ENCODE measurements around the gene TULP3. TPM values are rescaled to one million over a fixed set of nuclear protein-coding genes. Genes with fewer than 3 reads are reported as not detected.

TULP3 gene
- total RNA-seq, 2 donors from 2014 or later, result 6.9 to 7.8 TPM

- H3K27ac ChIP-seq, result no peak overlapping the region
- no peaks in the 10 kb centered on the region for H3K27me3 ChIP-seq
- intact Hi-C loops (cut with DNase I), result no loop called here
- H3K36me3 ChIP-seq (replicated peaks in 1 of 2; ENCODE audit: insufficient read depth in 1 of 2, low read depth in 2 of 2), result peaks cover 0 to 8% of the 10 kb centered on the region in 2 donors
- H3K9me3 ChIP-seq, result no peaks in the 10 kb centered on the region
- WGBS, 2 donors, result 63 to 78% methylated on average over 8 to 10 of the region's 10 CpGs
- H3K4me1 ChIP-seq, result peaks cover 9% of the 10 kb centered on the region
- no peak overlapping the region for H3K4me3 ChIP-seq
- DNase-seq, result no peak
- no peak for ATAC-seq
- TF ChIP-seq POLR2A (IDR thresholded peaks at IDR 0.05) (no peak), CTCF (IDR thresholded peaks at IDR 0.05) (no peak)
Measured at GRCh38 chr12:2940564-2940963, 49.9 kb downstream of the TULP3 start.

GRCh38 chr12:2941524-2941923 lies 50.8 kb downstream of the TULP3 start:
- no peaks in the 10 kb centered on the region for H3K9me3 ChIP-seq
- H3K4me1 ChIP-seq, result peaks cover 9% of the 10 kb centered on the region
- DNase-seq, result no peak
- ATAC-seq, result no peak
- 70 to 76% methylated on average over 8 of the region's 8 CpGs for WGBS, 2 donors
- intact Hi-C loops (cut with DNase I), result no loop called here
- TF ChIP-seq POLR2A (IDR thresholded peaks at IDR 0.05), result no peak
- no peak overlapping the region for H3K27ac ChIP-seq
- no peak overlapping the region for H3K4me3 ChIP-seq
- H3K36me3 ChIP-seq (replicated peaks in 1 of 2; ENCODE audit: insufficient read depth in 1 of 2, low read depth in 2 of 2), result peaks cover 0 to 8% of the 10 kb centered on the region in 2 donors
- H3K27me3 ChIP-seq, result no peaks in the 10 kb centered on the region

- H3K27ac ChIP-seq, result peak overlapping the region; percentile 55 to 59 (median 58)
- DNase-seq (peak; percentile 79 to 88 (median 82)), ATAC-seq (peak; percentile 93)
- peaks cover 0 to 4% of the 10 kb centered on the region in 2 donors for H3K36me3 ChIP-seq (replicated peaks in 1 of 2; ENCODE audit: insufficient read depth in 1 of 2, low read depth in 2 of 2)
- H3K4me3 ChIP-seq, result no peak overlapping the region
- intact Hi-C loops (cut with DNase I), result no loop called here
- no peaks in the 10 kb centered on the region for H3K27me3 ChIP-seq
- H3K4me1 ChIP-seq, result peaks cover 9% of the 10 kb centered on the region
- no peaks in the 10 kb centered on the region for H3K9me3 ChIP-seq
- 12 to 15% methylated on average over 24 of the region's 24 CpGs for WGBS, 2 donors
- TF ChIP-seq POLR2A (IDR thresholded peaks at IDR 0.05) (peak in 1 of 3 donors; percentile 11), CTCF (IDR thresholded peaks at IDR 0.05) (peak; percentile 75 to 93 (median 84))
Measured at GRCh38 chr12:2944401-2945047, 53.8 kb downstream of the TULP3 start.

GRCh38 chr12:2949411-2949810 lies 58.7 kb downstream of the TULP3 start:
- intact Hi-C loops (cut with DNase I), result no loop called here
- Histone ChIP-seq H3K27me3 (no peaks in the 10 kb centered on the region), H3K9me3 (no peaks in the 10 kb centered on the region), H3K4me3 (no peak overlapping the region), H3K36me3 (replicated peaks in 1 of 2; ENCODE audit: insufficient read depth in 1 of 2, low read depth in 2 of 2) (no peaks in the 10 kb centered on the region), H3K27ac (no peak overlapping the region), H3K4me1 (peaks cover 4% of the 10 kb centered on the region)
- TF ChIP-seq POLR2A (IDR thresholded peaks at IDR 0.05), result no peak
- TF ChIP-seq CTCF (IDR thresholded peaks at IDR 0.05), result no peak
- whole genome bisulfite sequencing, 2 donors, result 85 to 88% methylated on average over 4 of the region's 4 CpGs
- DNase-seq (no peak), ATAC-seq (no peak)

- H3K27me3 ChIP-seq, result no peaks in the 10 kb centered on the region
- TF ChIP-seq CTCF (IDR thresholded peaks at IDR 0.05) (no peak), POLR2A (IDR thresholded peaks at IDR 0.05) (no peak)
- H3K4me1 ChIP-seq, result peaks cover 24% of the 10 kb centered on the region
- intact Hi-C loops (cut with DNase I), result no loop called here
- H3K9me3 ChIP-seq, result no peaks in the 10 kb centered on the region
- ATAC-seq (no peak), DNase-seq (no peak)
- 87 to 92% methylated on average over 1 of the region's 1 CpG for WGBS, 2 donors
- H3K36me3 ChIP-seq (replicated peaks in 1 of 2; ENCODE audit: insufficient read depth in 1 of 2, low read depth in 2 of 2), result no peaks in the 10 kb centered on the region
- no peak overlapping the region for H3K4me3 ChIP-seq
- H3K27ac ChIP-seq, result no peak overlapping the region
Measured at GRCh38 chr12:2955888-2956287, 65.2 kb downstream of the TULP3 start.
